Suppressor macrophage treated with lipopolysaccharide for 4 hours (primary cell): ENCODE results near the gene FAM98C.

Source experiments
- DNase-seq: peaks from one replicate; pipeline ENCODE4 v3.0.0-alpha.2; 2020

Gene FAM98C

GRCh38 chr19:38381138-38381537 lies 21.8 kb upstream of the FAM98C start:
- no peak for DNase-seq

- no peak for DNase-seq
These were observed 19.7 kb upstream of the FAM98C start for GRCh38 chr19:38383184-38383583.

GRCh38 chr19:38383743-38384142 lies 19.1 kb upstream of the FAM98C start:
- DNase-seq = no peak

GRCh38 chr19:38384209-38385027 lies 18.5 kb upstream of the FAM98C start:
- no peak for DNase-seq

GRCh38 chr19:38385057-38385803 lies 17.7 kb upstream of the FAM98C start:
- DNase-seq = no peak

- no peak for DNase-seq
These were observed 17.1 kb upstream of the FAM98C start for GRCh38 chr19:38385804-38386257.

- DNase-seq = no peak
These were observed 16.5 kb upstream of the FAM98C start for GRCh38 chr19:38386300-38386970.

- peak; percentile 66 for DNase-seq
These were observed 15.8 kb upstream of the FAM98C start for GRCh38 chr19:38386971-38387549.

- DNase-seq = peak; percentile 82
These were observed 15.1 kb upstream of the FAM98C start, which contains the start of gene GGN for GRCh38 chr19:38387550-38388348. Gene GGN (minus strand): TSS chr19:38388034. CDS start chr19:38387261, 773 bp downstream.

GRCh38 chr19:38388349-38389100 lies 14.4 kb upstream of the FAM98C start, which contains the start of gene SPRED3:
Gene SPRED3 (plus strand): TSS chr19:38388697. CDS start chr19:38390303, 1,606 bp downstream.
- no peak for DNase-seq

GRCh38 chr19:38389101-38389925 lies 13.6 kb upstream of the FAM98C start:
- DNase-seq = peak; percentile 80

GRCh38 chr19:38389957-38390924 lies 12.7 kb upstream of the FAM98C start:
- DNase-seq = no peak

- no peak for DNase-seq
These were observed 10.9 kb upstream of the FAM98C start for GRCh38 chr19:38391911-38392464.

GRCh38 chr19:38392707-38393308 lies 10.1 kb upstream of the FAM98C start:
- peak; percentile 57 for DNase-seq

GRCh38 chr19:38394488-38394887 lies 8.4 kb upstream of the FAM98C start:
- peak; percentile 21 for DNase-seq

GRCh38 chr19:38395381-38396114 lies 7.3 kb upstream of the FAM98C start:
- peak; percentile 18 for DNase-seq

- no peak for DNase-seq
These were observed 3.8 kb upstream of the FAM98C start for GRCh38 chr19:38399081-38399480.

- no peak for DNase-seq
These were observed 3.4 kb upstream of the FAM98C start for GRCh38 chr19:38399537-38399936.
